IPS-15b (cell line): ENCODE measurements around the gene RCHY1.
"Not testable (repeated sequence)": the region's sequence is repeated elsewhere in the genome, so short reads cannot be mapped to it uniquely, and the experiment has no call there.

Experiments used
- H3K27me3 ChIP-seq: one replicate; pipeline ENCODE4 v1.6.1; 2013; ENCODE audit warnings: low read length; ENCODE audit not compliant: control insufficient read depth, insufficient read depth
- H3K36me3 ChIP-seq: one replicate; pipeline ENCODE4 v1.6.1; 2013; ENCODE audit warnings: low read length; ENCODE audit not compliant: control insufficient read depth, insufficient read depth
- H3K4me1 ChIP-seq: one replicate; pipeline ENCODE4 v1.6.1; 2013; ENCODE audit warnings: mild to moderate bottlenecking, low read length; ENCODE audit not compliant: control insufficient read depth, insufficient read depth
- H3K4me3 ChIP-seq: one replicate; pipeline ENCODE4 v1.5.1; 2013; ENCODE audit warnings: low read depth, low read length
- H3K9ac ChIP-seq: one replicate; pipeline ENCODE4 v1.6.1; 2013; ENCODE audit warnings: low read depth, mild to moderate bottlenecking, low read length
- H3K9me3 ChIP-seq: one replicate; pipeline ENCODE4 v1.6.1; 2013; ENCODE audit warnings: mild to moderate bottlenecking, low read length; ENCODE audit not compliant: control insufficient read depth, insufficient read depth

The RCHY1 gene

DNA sequence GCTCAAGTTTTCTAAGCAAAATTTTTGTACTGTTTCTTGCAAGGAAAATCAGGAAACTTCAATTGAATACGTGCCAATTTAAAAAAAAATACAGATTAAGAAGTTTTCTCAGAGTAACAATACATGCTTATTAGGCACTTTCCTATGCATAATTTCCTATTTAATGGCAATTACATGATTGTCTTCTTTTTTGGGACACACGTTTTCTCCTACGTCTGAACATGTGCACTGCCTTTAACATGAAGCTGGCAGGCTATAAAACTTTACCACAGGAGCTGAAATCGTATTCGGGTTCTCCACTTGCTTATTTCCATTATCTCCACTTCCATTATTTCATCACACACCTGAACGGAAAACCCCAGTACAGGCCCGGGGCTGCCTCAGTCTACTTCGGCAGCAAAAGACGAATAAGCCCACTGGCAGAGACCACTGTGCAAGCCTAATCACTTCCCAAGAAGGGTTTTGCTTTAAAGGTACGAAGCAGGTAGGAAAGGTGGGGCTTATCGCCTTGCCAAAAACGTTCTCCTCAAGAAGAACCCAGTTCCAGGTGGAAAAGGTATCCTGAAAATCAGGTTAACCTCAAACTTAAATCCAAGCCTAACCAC, 575 bp downstream of the RCHY1 start:
- peak overlapping the region; percentile 94 for H3K9ac ChIP-seq
- H3K4me3 ChIP-seq, result peak overlapping the region; percentile 95
- H3K9me3 ChIP-seq, result no peaks in the 10 kb centered on the region
- H3K36me3 ChIP-seq, result no peaks in the 10 kb centered on the region
- H3K27me3 ChIP-seq, result no peaks in the 10 kb centered on the region
- peaks cover 18% of the 10 kb centered on the region for H3K4me1 ChIP-seq

DNA sequence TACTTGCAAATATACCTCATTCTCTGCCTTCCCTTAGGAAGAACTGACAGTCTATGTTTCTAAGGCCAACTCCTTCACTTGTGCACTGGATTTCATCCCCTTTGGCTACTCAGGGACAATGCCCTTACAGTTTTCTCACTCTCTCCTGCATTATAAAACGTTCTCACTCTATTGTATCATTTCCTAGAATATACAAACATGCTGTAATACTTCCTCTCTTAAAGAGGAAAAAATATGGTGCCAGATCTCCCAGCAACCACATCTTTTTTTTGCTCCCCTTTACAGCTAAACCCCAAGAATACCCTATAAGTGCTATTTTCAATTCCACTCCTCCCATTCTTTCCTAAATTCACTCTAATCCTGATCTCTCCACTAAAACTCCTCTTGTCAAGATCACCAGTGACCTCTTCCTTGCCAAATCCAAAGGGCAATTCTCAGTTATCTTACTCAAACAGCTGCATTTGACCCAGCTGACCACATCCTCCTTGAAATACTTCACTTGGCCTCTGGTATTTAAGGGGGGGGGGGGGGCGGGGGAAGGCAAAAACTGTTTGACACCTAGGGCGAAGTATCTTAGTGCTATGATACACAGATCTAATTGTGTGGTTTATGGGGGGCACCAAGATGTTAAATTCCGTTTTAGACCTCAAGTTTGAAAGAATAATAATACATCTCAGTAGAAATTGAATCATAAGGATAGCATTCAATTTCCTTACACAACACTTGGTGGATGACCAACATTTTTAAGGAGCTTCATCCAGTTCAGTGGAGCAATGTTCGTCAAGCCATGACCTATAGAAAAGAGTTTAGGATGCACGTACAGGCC, 1.6 kb downstream of the RCHY1 start:
- Histone ChIP-seq H3K36me3 (no peaks in the 10 kb centered on the region), H3K4me1 (peaks cover 18% of the 10 kb centered on the region), H3K9ac (no peak overlapping the region), H3K9me3 (no peaks in the 10 kb centered on the region), H3K4me3 (peak overlapping the region; percentile 95), H3K27me3 (no peaks in the 10 kb centered on the region)

DNA sequence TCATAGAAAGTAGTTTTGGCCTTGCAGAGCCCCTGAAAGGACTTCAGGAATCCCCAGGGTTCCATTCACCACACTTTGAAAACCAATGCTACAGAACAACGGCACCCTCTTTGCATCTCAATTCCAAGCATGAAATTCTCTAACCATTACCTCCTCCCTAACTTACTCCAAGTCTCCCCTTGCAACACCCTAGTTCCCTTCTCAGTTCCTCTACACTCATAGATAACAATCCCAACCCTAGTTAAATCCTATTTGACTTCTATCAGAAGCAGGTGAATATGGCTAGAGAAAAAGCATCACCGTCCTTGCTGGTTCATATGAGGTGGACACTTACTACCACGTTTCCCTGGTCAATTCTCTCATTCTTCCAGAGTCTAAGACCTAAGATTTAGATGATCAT, 2.4 kb downstream of the RCHY1 start:
- H3K9ac ChIP-seq, result no peak overlapping the region
- H3K9me3 ChIP-seq, result no peaks in the 10 kb centered on the region
- H3K4me3 ChIP-seq, result peak overlapping the region; percentile 30
- no peaks in the 10 kb centered on the region for H3K27me3 ChIP-seq
- H3K36me3 ChIP-seq, result no peaks in the 10 kb centered on the region
- peaks cover 18% of the 10 kb centered on the region for H3K4me1 ChIP-seq

DNA sequence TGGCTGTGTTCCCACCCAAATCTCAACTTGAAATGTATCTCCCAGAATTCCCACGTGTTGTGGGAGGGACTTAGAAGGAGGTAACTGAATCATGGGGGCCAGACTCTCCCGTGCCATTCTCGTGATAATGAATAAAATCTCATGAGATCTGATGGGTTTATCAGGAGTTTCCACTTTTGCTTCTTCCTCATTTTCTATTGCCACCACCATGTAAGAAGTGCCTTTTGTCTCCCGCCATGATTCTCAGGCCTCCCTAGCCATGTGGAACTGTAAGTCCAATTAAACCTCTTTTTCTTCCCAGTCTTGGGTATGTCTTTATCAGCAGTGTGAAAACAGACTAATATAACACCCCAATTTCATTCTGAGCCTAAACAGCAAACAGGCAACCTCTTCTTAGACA, 4.6 kb downstream of the RCHY1 start:
- not testable (repeated sequence) for H3K27me3 ChIP-seq, H3K9ac ChIP-seq, H3K4me3 ChIP-seq, H3K9me3 ChIP-seq, H3K36me3 ChIP-seq
- H3K4me1 ChIP-seq, result peaks cover 18% of the 10 kb centered on the region

GRCh38 chr4:75505630-75506029, 8.6 kb downstream of the RCHY1 start:
- H3K4me3 ChIP-seq, result no peak overlapping the region
- H3K4me1 ChIP-seq, result no peaks in the 10 kb centered on the region
- no peaks in the 10 kb centered on the region for H3K9me3 ChIP-seq
- no peak overlapping the region for H3K9ac ChIP-seq
- no peaks in the 10 kb centered on the region for H3K27me3 ChIP-seq
- no peaks in the 10 kb centered on the region for H3K36me3 ChIP-seq

DNA sequence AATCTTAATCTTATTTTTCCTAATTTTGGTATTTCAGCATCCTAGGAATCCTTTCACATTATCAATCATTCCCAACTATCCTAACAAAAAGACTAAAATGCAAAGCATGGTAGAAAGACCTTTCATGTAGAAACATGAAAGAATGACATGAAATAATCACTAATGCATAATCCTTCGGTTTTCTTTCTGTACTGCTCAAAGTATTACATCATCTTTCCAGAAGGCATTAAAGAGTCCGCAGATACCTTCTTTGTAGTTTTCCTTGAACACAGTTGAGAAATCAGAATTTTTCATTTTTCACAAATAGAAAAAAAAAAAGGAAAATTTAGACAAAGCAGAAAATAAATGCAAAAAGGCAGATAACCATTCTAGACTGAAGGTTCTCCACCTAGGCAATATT, 11.5 kb downstream of the RCHY1 start:
- no peak overlapping the region for H3K9ac ChIP-seq

DNA sequence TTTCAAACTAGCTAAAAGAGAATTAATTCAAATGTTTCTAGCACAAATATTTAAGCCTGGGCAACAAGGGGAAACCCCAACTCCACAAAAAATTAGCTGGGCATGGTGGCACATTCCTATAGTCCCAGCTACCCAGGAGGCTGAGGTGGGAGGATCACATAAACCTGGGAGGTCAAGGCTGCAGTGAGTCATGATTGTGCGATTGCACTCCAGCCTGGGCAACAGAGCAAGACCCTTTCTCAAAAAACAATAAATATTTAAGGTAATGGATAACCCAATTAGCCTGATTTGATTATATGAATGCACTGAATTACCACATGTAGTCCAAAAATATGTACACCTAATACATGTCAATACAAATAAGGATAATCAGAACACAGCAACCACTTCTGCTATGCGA, 14.3 kb downstream of the RCHY1 start:
- H3K4me3 ChIP-seq, result no peak overlapping the region
- H3K9me3 ChIP-seq, result no peaks in the 10 kb centered on the region
- no peaks in the 10 kb centered on the region for H3K27me3 ChIP-seq
- no peak overlapping the region for H3K9ac ChIP-seq
- H3K36me3 ChIP-seq, result no peaks in the 10 kb centered on the region
- no peaks in the 10 kb centered on the region for H3K4me1 ChIP-seq

More for the DNA sequence above, 11.5 kb downstream of the RCHY1 start:
- Histone ChIP-seq H3K4me1 (no peaks in the 10 kb centered on the region), H3K27me3 (no peaks in the 10 kb centered on the region), H3K36me3 (no peaks in the 10 kb centered on the region), H3K4me3 (no peak overlapping the region), H3K9me3 (no peaks in the 10 kb centered on the region)

DNA sequence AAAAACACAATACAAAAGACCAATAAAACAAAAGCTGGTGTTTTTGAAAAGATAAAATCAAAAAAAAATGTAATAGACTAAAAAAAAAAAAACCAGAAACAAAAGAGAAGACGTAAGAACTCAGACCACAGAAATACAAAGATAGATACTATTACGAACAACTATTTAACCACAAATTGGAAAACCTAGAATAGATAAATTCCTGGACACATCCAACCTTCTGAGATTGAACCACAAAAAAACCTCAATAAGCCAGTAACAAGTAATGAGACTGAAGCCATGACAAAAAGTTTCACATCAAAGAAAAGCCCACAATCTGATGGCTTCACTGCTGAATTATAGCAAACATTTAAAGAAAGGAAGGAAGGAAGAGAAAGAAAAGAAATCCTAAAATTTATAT, 16.2 kb downstream of the RCHY1 start:
- H3K9ac ChIP-seq, result no peak overlapping the region

GRCh38 chr4:75497133-75497532, 17.1 kb downstream of the RCHY1 start:
- Histone ChIP-seq H3K27me3 (no peaks in the 10 kb centered on the region), H3K36me3 (no peaks in the 10 kb centered on the region), H3K9ac (no peak overlapping the region)

More for the DNA sequence above, 16.2 kb downstream of the RCHY1 start:
- no peaks in the 10 kb centered on the region for H3K27me3 ChIP-seq
- no peaks in the 10 kb centered on the region for H3K9me3 ChIP-seq
- H3K4me3 ChIP-seq, result no peak overlapping the region
- no peaks in the 10 kb centered on the region for H3K4me1 ChIP-seq
- no peaks in the 10 kb centered on the region for H3K36me3 ChIP-seq

GRCh38 chr4:75496406-75496805, 17.8 kb downstream of the RCHY1 start:
- Histone ChIP-seq H3K4me1 (no peaks in the 10 kb centered on the region), H3K9me3 (no peaks in the 10 kb centered on the region), H3K9ac (no peak overlapping the region), H3K27me3 (no peaks in the 10 kb centered on the region), H3K36me3 (no peaks in the 10 kb centered on the region), H3K4me3 (no peak overlapping the region)

More at GRCh38 chr4:75497133-75497532, 17.1 kb downstream of the RCHY1 start:
- Histone ChIP-seq H3K4me3 (no peak overlapping the region), H3K4me1 (no peaks in the 10 kb centered on the region), H3K9me3 (no peaks in the 10 kb centered on the region)

GRCh38 chr4:75495476-75495875, 18.7 kb downstream of the RCHY1 start:
- no peak overlapping the region for H3K4me3 ChIP-seq
- H3K4me1 ChIP-seq, result no peaks in the 10 kb centered on the region
- no peak overlapping the region for H3K9ac ChIP-seq
- no peaks in the 10 kb centered on the region for H3K36me3 ChIP-seq
- H3K9me3 ChIP-seq, result no peaks in the 10 kb centered on the region
- no peaks in the 10 kb centered on the region for H3K27me3 ChIP-seq

DNA sequence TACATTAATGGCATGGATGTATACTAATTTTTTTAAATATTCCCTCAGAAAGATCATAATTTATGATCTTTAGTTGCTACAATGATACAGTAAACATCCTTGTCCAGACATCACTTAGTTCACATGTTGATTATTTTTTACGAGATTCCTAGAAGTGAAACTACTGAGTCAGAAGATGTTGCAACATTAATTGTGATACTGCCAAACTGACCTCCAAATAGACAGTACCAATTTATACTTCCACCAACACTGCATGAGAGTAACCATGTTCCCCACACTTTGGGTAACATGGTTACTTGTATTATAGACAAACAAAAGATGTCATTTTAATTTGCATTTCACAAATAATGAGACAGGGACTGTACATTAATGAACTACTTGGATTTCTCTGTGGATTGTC, 19.6 kb downstream of the RCHY1 start:
- Histone ChIP-seq H3K4me3 (no peak overlapping the region), H3K27me3 (no peaks in the 10 kb centered on the region), H3K36me3 (no peaks in the 10 kb centered on the region), H3K9ac (no peak overlapping the region), H3K9me3 (no peaks in the 10 kb centered on the region), H3K4me1 (no peaks in the 10 kb centered on the region)
